Medulla oblongata (tissue), 1 donor: ENCODE data around the gene EPB41L3.
A peak's percentile ranks its signal among the peaks of the same experiment; 100 is the strongest.
"Not testable (repeated sequence)": the region's sequence is repeated elsewhere in the genome, so short reads cannot be mapped to it uniquely, and the experiment has no call there.

Experiments used
- DNase-seq: peaks from one replicate; pipeline ENCODE4 v3.0.0-alpha.2; 2015; ENCODE audit errors: extremely low spot score

The EPB41L3 gene

DNA sequence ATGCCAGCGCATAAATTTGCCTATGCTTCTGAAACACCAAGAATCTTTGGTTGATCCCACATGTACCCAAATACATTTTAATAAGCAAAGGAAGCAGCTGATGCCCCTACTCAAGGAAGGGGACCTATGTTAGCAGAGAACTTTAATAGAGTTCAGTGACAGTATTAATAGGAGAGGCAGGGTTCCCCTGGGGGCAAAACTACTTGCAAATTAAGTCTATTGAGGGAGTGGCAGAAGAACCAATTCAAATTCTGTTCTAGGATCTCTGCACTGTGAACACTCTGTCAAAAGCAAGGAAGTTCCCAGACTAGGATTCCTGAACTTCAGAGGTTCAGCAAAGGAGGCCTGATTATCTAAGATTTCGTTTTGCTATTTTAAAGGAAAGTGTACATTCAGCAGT, 47.5 kb downstream of the EPB41L3 start:
- DNase-seq = no peak

DNA sequence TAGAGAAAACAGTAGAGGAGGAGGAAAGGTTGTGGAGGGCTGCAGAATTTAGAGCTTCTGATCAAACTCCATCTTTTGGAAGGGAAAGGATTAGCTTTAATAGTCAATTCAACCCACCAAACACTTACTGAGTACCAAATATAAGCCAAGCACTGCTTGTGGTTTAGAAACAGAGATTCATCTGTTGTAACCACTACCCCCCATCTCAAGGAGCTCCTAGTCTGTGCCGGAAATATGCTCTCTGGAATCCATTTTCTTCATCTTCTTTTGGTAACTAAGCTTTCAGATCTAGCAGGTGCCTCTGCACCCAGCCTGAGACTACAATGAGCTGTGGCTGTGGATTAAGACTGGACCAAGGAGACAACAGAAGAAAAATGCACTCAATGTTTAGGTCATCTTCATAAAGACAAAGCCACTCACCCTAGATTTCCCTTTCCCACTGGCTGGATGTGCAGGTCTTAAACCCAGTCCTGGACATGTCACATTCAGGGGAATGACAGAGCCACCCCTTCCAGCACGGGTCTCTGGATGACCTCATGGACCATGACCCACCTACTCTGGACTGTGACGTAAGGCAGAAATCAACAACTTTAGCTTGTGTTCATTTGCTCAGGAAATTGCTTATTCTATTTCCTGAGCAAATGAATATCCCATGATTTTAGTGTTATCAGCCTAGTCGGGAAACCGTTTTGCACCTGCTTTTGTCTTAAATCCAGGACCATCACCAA, 52.9 kb downstream of the EPB41L3 start:
- DNase-seq = no peak

DNA sequence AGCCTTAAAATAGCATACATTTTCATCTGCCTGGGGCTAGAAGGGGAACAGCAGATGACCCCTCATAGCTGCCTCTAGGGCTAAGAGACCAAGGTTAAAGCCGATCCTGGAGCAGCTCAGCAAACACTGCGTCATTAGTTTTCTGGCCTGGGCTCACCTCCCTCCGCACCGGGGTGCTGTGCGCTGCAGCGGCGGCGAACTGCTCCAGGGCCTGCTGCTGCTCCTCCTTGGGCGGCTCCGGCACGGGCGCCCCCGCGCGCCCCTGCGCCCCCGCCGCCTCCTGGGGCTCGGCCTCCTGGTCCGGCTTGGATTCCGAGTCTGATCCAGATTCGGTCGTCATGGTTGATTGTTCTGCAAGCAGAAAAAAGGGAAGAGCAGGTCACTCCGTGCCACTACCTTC, 55.0 kb downstream of the EPB41L3 start:
- DNase-seq = no peak

DNA sequence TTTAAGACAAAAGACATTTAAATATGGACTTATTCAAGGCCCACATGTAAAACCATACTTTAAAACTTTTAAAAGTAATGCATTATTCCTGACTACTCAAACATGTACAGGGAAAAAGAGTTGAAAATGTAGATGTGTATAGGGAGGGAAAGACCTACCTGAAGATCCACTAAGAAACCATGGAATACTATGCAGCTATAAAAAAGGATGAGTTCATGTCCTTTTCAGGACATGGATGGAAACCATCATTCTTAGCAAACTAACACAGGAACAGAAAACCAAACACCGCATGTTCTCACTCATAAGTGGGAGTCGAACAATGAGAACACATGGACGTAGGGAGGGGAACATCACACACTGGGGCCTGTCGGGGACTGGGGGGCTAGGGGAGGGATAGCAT, 55.8 kb downstream of the EPB41L3 start:
- DNase-seq = not testable (repeated sequence)

DNA sequence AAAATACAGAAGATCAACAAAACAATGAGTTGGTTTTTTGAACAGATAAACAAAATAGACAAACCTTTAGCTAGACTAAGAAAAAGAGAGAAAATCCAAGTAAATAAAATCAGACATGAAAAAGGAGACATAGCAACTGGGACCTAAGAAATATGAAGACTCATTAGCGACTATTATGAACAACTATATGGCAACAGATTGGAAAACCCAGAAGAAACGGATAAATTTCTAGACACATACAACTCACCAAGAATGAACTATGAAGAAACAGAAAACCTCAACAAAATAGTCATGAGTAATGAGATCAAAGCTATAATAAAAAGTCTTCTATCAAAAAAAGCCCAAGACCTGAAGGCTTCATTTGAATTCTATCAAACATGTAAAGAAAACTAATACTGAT, 59.3 kb downstream of the EPB41L3 start:
- no peak for DNase-seq

DNA sequence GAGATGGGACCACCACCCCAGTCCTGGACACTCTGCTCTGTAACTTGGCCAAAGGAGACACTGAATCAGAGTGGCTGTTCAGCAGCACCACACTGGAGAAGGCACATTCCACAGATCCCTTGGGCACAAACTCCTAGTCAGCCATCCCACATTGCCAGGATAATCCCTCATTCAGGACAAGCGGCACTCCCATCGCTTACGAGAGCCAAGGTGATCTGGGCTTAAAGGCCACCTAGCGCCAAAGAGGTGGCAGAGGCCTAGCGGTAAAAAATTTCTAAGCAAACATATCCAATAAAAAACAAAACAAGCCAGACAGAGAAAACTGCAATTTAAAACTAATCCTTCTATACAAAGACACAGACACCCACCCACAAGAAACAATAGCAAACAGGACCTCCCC, 62.2 kb downstream of the EPB41L3 start:
- no peak for DNase-seq

DNA sequence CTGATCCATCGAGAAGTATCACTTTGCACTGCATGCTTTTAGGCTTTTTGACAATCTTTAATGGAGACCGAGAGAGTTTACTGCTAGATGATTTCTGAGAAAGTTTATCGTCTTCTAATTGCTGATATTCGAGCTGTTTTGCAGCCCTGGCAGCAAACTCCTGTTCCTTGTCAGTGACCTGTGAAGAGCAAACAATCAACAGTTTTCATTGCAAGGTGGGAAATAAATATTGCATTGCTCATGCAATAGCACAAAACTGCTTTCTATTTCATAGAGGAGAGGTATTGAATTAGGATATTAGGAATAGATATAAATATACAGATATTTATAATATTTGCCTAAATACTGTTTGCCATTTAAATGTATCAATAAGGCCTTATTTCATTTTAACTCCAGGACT, 65.5 kb downstream of the EPB41L3 start:
- DNase-seq = no peak

DNA sequence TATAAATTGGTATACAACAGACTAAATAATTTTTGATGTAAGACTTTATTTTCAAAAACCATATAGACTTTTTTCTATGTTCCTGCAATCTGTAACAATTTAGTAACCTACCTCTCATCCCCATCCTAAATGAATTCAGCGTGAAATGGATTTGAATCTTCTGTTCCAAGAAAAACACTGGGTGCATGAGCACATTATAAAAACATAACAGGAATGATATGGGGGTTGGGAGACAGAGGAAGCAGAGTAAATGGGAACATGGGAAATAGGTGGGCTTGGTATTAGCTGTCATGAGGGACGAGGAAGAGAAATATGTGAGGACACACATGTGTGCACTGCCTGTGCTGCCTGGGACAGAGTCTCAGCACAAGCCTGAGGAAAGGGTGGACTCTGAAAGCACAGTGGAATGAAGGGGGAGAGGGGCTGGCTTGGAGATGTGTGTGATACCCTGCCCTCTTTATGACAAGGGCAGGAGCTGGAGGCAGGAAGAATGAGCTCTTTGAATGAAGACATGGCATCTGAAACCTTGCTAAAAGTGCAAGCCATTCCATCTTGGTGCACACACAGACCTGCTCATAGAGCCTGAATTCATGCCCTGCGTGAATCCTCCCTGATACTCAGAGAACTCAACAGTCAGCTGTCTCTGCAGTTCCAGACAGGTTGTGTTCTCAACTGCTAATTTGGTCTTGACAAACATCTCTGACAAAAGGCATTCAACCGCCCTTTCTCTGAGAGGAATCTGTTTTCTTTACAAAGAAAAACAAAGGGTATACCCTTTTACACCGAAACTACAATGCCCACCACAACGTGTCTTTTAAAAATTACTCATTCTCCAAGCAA, 66.6 kb downstream of the EPB41L3 start:
- DNase-seq = no peak

DNA sequence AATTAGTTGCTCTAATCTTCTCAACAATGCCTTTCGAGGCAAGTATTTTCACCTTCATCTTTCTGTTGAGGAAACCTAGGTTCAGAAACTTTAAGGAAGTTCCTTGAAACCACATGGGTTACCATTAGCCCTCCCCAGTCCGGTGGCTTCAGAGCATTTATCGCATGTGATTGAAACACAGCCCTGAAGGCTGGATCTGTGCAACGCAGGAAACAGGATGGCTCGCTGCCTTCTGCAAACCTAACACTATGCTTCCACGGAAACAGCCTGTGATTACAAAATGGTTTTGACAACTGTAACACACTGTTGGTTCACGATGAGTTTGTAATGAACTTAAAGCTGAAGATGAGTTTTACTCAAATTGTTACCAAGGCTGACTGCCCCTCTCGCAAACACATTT, 68.5 kb downstream of the EPB41L3 start:
- DNase-seq = peak; percentile 64

DNA sequence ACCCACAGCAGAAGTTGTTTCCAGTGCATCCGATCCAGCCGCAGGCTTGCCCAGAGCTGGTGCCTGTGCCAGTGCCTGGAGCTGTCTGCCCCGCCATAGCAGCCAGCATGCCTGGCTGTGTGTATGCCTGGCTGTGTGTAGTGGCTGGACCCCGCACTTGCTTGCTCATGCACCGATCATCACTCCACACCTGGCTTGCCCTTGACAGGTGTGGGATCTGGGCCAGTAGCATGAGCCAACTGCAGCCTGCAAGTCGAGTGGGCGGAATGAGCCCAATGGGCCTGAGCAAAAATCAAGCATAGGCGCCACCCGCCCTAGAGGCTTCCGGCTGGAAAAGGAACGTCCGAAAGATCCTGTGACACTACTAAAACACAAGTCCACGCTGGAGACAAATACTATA, 74.5 kb downstream of the EPB41L3 start:
- DNase-seq = no peak

DNA sequence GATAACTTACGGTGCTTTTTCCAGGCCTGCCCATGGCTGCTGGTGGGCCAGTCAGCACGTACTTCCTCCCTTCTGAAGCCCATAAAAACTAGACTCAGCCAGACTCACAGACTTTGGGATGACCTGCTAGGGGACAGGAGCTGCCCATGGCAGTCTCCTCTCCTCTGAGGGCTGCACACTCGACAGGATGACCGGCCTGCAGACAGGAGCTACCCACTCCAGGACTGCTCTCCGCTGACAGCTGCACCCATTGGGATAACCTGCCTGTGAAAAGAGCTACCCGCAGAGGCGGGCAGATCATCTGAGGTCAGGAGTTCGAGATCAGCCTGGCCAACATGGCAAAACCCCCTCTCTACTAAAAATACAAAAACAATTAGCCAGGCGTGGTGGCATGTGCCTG, 75.4 kb downstream of the EPB41L3 start:
- DNase-seq = no peak

DNA sequence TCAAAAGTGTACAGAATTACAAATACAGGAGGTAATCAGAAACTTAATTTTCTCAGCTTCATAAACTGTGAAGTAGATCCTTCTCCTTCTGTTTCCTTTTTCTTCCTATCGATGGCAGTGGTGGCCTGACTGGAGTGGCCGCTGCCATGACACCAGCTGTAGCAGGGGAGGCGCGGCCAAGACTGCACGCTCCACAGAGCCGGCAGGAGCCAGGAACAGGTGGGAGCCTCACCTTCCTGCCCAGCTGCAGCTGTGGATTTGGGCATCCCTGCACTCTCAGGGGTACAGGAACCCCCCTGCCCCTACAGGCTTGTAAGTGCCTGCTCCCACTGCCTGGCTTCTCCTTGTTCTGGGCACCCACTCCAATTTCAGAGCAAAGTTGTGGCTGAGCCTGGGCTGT, 76.1 kb downstream of the EPB41L3 start:
- no peak for DNase-seq

DNA sequence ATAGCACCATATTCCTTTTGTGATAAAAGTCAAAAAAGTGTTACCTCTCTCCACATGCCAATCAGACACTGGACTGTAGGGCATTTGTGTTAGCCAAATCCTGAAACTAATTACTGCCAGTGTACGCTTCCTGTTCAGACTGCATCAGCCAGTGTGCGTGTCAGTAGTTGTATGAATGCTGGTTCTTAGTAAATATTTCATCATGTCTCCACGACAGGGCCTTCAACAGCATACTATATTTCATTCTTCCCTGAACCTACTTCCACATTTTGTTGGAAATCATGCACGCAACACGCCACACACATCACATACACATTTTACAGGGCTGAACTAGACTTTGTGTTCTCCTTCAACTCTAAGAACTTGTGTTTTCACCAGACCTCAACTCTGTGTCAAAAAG, 77.5 kb downstream of the EPB41L3 start:
- peak; percentile 42 for DNase-seq

DNA sequence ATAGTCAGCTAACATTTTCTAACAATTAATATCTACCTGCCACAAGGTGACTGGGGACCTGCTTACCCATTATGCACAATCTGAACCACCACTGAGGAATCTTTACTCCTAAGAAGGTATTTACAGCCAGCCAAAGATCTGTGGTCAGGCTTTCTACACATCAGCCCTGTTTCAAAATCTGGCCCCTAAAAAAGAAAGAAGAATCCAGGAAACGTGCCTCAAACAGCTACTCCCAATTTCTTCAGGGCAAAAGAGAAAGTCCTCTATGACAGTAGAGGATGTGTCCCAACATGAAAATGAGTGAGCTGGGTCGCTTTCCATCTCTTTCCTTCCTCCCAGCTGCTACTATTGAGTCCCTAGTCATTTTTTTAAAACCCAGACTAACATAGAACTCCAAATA, 79.5 kb downstream of the EPB41L3 start:
- DNase-seq = no peak

DNA sequence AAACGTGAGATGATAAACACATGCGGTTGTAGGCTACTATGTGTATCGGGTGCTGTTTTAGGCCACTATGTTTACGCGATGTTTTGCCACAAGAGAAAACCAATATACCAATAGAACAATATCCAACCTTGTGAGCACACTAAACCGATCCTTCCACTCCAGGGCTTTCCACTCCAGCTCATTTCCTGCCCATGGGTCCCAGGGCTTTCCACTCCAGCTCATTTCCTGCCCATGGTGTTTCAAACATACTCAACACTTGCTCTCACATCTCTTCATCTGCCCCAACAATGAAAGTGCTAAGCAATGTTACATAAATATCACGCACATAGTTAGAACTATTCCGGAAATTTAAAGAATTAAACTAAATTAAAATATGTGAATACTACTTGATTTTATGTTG, 80.0 kb downstream of the EPB41L3 start:
- DNase-seq = no peak

DNA sequence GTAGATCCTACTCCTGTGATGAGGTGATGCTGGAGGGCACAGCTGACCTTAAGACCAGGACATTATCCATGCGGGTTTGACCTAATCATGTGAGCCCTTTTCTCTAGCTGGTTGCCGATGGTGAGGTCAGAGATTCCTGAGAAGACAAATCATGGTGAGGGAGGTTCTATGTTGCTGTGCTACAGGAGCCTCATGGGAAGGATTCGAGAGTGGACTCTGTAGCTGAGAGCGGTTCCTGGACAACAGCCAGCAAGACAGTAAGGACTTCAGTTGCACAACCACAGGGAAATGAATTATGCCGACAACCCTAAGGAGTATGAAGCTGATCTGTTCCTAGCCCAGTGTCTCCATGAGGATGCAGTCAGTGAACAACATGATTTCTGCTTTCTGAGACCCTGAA, 80.4 kb downstream of the EPB41L3 start:
- DNase-seq = peak; percentile 29

DNA sequence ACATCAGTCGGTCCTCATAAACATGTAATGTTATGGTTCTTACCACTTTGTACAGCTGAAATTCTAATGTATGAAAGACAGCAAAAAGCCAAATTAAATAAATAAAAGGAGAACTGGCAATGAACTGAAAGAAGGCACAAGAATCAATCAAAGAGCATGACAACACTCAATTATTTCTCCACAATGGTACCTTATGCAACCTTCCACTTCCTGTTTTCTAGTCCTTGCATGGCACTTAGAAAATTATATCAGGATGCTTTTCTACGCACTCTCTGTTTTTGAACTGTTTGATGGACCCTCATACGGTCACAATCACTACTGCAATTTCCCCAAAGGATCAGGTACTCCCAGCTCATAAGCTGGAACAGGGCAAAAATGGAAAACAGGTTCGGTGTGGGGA, 81.6 kb downstream of the EPB41L3 start:
- no peak for DNase-seq

DNA sequence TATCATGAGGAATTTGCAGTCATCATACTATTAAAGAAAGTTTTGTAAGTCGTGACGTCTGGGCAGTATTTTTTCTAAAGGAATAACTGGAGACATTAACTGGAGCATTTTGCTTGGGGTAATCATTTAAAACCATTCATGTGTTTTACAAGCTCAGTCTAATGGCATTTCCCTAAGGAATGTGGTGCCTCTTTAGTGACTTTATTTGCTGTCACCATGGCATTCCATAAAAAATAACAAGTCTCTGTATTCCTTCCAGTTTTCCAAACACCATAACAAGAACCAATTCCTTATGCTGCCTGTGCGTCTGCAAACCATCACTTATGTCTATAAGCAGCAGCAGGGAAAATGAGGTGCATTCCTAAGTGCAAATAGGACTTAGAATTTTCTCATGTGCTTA, 82.8 kb downstream of the EPB41L3 start:
- no peak for DNase-seq

DNA sequence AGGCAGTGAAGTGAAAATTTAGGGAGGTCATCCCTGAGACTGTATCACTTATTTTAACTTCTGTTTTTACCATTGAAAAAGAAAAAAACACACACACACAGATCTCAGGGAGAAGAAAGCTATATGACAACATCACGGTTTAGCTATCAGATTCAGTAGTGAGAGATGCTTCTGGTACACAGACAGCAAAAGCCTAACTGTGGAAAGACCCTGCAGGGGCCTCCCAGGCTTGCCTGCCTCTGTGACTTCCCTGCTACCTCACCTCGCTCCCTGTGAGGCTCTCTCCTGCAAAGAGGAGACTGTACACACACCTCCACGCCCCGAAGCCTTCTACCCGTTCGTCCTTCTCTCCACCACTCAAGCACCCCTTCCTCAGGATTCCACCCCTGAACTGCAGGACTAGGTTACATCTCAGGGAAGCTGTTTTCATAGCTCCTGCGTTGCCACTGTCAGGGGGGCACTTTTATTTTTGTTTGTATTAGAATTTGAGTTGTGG, 86.3 kb downstream of the EPB41L3 start:
- DNase-seq = no peak

DNA sequence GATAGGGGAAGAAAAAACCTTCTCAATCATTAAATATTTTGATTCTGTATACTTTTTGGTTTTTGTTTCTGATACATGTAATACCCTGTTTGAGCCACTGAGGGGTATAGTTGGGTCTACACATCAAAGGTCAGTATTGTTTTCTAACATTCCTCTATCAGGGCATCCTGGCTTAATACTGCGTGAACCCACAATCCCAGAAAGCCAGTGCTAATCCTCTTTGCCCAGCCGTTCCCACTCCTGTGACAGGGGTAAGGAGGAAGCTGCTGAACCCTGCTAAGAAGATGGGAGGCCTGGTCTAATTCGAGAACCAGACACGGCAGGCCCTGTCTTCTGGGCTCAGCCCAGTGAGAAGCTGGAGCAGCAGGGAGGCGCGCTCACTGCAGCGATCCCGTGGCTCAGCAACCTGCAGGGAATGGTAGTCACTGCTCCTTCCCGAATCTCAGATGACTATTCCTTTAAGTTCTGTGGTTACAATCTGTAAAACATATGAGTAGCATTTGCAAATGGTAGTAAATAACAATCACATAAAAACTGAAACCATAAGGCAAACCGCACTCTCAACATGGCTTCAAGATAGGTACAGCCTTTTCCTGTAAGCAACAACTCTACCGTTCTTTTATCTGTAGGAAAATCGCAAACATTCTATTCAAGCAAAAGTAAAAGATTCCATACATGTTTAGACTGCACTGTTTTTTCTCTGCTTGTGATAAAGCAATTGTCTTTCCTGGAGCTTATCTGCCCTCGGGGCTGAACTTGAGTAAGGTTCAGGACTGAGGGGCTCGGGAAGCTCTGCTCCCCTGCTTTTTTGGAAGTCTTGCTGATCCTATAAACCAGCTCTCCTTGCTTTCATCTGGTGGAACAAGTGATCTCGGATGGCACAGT, 87.0 kb downstream of the EPB41L3 start:
- DNase-seq = peak; percentile 74

DNA sequence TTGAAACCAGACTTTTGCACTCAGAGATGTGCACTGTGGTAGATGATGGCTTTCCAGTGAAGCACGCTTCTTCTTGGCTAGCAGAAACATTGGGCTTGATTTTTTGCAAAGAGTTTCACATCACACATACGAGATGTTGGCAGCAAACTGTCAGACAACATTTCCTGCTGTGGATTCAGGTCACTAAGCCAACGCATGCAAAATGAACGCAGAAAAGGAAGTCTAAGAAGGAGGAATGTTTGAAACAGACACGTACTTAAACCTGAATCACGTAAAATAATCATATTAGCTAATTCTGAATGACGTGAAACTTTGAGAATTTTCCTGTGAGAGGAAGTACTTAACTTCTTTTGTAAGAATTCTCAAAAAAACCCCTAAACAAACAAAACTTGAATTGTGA, 88.1 kb downstream of the EPB41L3 start:
- peak; percentile 71 for DNase-seq

DNA sequence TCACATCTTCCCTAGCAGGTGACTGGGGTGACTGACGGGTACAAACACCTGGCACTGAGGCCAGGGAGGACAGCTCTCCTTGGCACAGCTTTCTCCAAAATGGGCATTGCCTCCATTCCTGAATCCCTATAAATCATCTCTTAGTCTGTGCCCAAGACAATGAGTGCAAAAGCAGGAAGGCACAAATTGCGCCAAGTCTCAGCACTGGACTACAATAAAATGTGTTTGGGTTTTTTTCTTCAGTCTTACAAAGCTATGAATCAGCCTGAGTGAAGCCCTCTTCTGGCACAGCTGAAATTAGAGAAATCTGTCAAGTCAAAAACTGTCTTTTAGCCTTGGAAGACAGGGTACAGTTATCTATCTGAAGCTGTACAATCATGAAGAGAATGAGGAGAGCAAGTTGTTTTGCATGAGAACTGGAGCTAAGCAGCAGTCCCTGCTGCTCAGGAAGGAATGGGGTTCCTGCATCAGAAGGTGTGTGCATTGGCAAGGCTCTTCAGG, 90.8 kb downstream of the EPB41L3 start:
- no peak for DNase-seq
